H1 (cell line): ENCODE measurements around the gene TCHP. TPM values are rescaled to one million over a fixed set of nuclear protein-coding genes. Genes with fewer than 3 reads are reported as not detected.

ENCODE experiments used
- CTCF ChIA-PET: fragments of 300-600 bp; sonication (Branson Sonifier 250); formaldehyde crosslinking; loops from one replicate; lab custom pipeline; 2021; ENCODE audit not compliant: partially characterized antibody; lab: Charles Lee
- POLR2A ChIA-PET: fragments of 300-600 bp; sonication (Branson Sonifier 250); formaldehyde crosslinking; loops from one replicate; lab custom pipeline; 2021; ENCODE audit warnings: inconsistent platforms; ENCODE audit not compliant: partially characterized antibody; lab: Charles Lee
- DNase-seq, 2 experiments: peaks; one replicate each; pipeline versions ENCODE4 v3.0.0 to v3.0.0-alpha.2; 2010 to 2022; ENCODE audit warnings: low spot score in 2 of 2, low read depth in 1 of 2, mixed read lengths in 1 of 2
- FAIRE-seq: peaks from 2 replicates; lab custom pipeline; 2011; peaks lifted over from hg19 to GRCh38; lab: Jason Lieb, UNC
- H2AFZ ChIP-seq: 2 replicates; pipeline ENCODE4 v1.8.1; 2012; ENCODE audit warnings: low read length, inconsistent platforms
- H2AK5ac ChIP-seq: 2 replicates; pipeline ENCODE4 v1.6.1; 2013; ENCODE audit warnings: low read depth, low read length
- H2BK120ac ChIP-seq: replicated peaks from 2 replicates; pipeline ENCODE3; 2013; ENCODE audit warnings: low read depth, low read length, inconsistent platforms
- H2BK12ac ChIP-seq: 2 replicates; pipeline ENCODE4 v1.6.1; 2013; ENCODE audit warnings: low read depth, low read length
- H2BK15ac ChIP-seq: 2 replicates; pipeline ENCODE4 v1.6.1; 2013; ENCODE audit warnings: low read length
- H2BK20ac ChIP-seq: 2 replicates; pipeline ENCODE4 v1.6.1; 2013; ENCODE audit warnings: low read length
- H2BK5ac ChIP-seq: 2 replicates; pipeline ENCODE4 v1.6.1; 2013; ENCODE audit warnings: low read depth, low read length
- H3K14ac ChIP-seq: 2 replicates; pipeline ENCODE4 v1.6.1; 2013; ENCODE audit warnings: inconsistent platforms; ENCODE audit not compliant: insufficient read length
- H3K18ac ChIP-seq: 2 replicates; pipeline ENCODE4 v1.6.1; 2013; ENCODE audit warnings: low read length; ENCODE audit errors: extremely low read depth
- H3K23ac ChIP-seq: 2 replicates; pipeline ENCODE4 v1.6.1; 2013; ENCODE audit warnings: inconsistent platforms; ENCODE audit not compliant: insufficient read length
- H3K23me2 ChIP-seq: 2 replicates; pipeline ENCODE4 v1.6.1; 2013; ENCODE audit warnings: low read depth, low read length
- H3K27ac ChIP-seq: 2 replicates; pipeline ENCODE4 v1.6.1; 2011; ENCODE audit warnings: low read depth, low read length, inconsistent platforms
- H3K27me3 ChIP-seq, 4 experiments: replicated peaks in 1 of 4; 1 replicate in 1 of 4; 2 replicates in 3 of 4; pipeline versions ENCODE4 v1.6.1 to v1.8.1; 2011 to 2013; ENCODE audit warnings: low read length in 3 of 4, mild to moderate bottlenecking in 3 of 4, inconsistent platforms in 2 of 4, mixed read lengths in 2 of 4, moderate library complexity in 1 of 4; ENCODE audit not compliant: control insufficient read depth in 3 of 4, insufficient read depth in 3 of 4; ENCODE audit errors: extremely low read depth in 1 of 4
- H3K36me3 ChIP-seq, 4 experiments: 2 replicates each; pipeline versions ENCODE4 v1.6.1 to v1.8.1; 2011 to 2013; ENCODE audit warnings: mild to moderate bottlenecking in 4 of 4, low read length in 3 of 4, moderate library complexity in 2 of 4, control low read depth in 1 of 4, inconsistent platforms in 1 of 4; ENCODE audit not compliant: insufficient read depth in 4 of 4, control insufficient read depth in 2 of 4
- H3K4ac ChIP-seq: replicated peaks from 2 replicates; pipeline ENCODE3; 2013; ENCODE audit warnings: low read length, low read depth, mixed read lengths, inconsistent platforms; ENCODE audit not compliant: insufficient read length
- H3K4me1 ChIP-seq, 4 experiments: replicated peaks in 1 of 4; 1 replicate in 1 of 4; 2 replicates in 3 of 4; pipeline versions ENCODE4 v1.6.1 to v1.8.1; 2011 to 2013; ENCODE audit warnings: low read length in 3 of 4, inconsistent platforms in 2 of 4, mixed read lengths in 1 of 4; ENCODE audit not compliant: insufficient read depth in 4 of 4, control insufficient read depth in 3 of 4
- H3K4me2 ChIP-seq, 2 experiments: 2 replicates each; pipeline versions ENCODE4 v1.6.1 to v1.8.1; 2011 to 2013; ENCODE audit warnings: low read depth in 2 of 2, low read length in 2 of 2, control low read depth in 1 of 2, inconsistent platforms in 1 of 2, mild to moderate bottlenecking in 1 of 2; ENCODE audit not compliant: insufficient read depth in 1 of 2
- H3K4me3 ChIP-seq, 4 experiments: fragments of 200-600, 300-600 bp in 1 of 4; sonication (generic), shearing (Covaris generic), sonication (Bioruptor Twin) in 1 of 4; 2 replicates each; pipeline versions ENCODE4 v1.5.1 to v1.8.1; 2011 to 2016; ENCODE audit warnings: low read length in 4 of 4, low read depth in 3 of 4, control low read depth in 2 of 4, inconsistent platforms in 2 of 4, mild to moderate bottlenecking in 2 of 4, mixed read lengths in 1 of 4, moderate library complexity in 1 of 4; ENCODE audit not compliant: insufficient read depth in 2 of 4; ENCODE audit errors: extremely low read depth in 1 of 4
- H3K56ac ChIP-seq: replicated peaks from 2 replicates; pipeline ENCODE3; 2013; ENCODE audit warnings: low read depth, mild to moderate bottlenecking, mixed read lengths, low read length, inconsistent platforms; ENCODE audit not compliant: insufficient read length
- H3K79me1 ChIP-seq: 2 replicates; pipeline ENCODE4 v1.6.1; 2013; ENCODE audit warnings: low read depth, low read length, control low read depth
- H3K79me2 ChIP-seq, 2 experiments: 2 replicates each; pipeline versions ENCODE4 v1.6.1 to v1.8.1; 2012 to 2013; ENCODE audit warnings: low read length in 2 of 2, mild to moderate bottlenecking in 2 of 2, inconsistent platforms in 1 of 2; ENCODE audit not compliant: insufficient read depth in 2 of 2, control insufficient read depth in 1 of 2
- H3K9ac ChIP-seq, 4 experiments: replicated peaks in 1 of 4; 1 replicate in 1 of 4; 2 replicates in 3 of 4; pipeline versions ENCODE4 v1.6.1 to v1.8.1; 2011 to 2013; ENCODE audit warnings: low read depth in 3 of 4, low read length in 3 of 4, control low read depth in 2 of 4, mild to moderate bottlenecking in 2 of 4, moderate library complexity in 2 of 4, inconsistent platforms in 1 of 4; ENCODE audit errors: extremely low read depth in 1 of 4
- H3K9me3 ChIP-seq, 2 experiments: 2 replicates each; pipeline versions ENCODE4 v1.6.1 to v1.8.1; 2012 to 2013; ENCODE audit warnings: mild to moderate bottlenecking in 2 of 2, moderate library complexity in 2 of 2, control low read depth in 1 of 2, inconsistent platforms in 1 of 2, low read depth in 1 of 2, low read length in 1 of 2, mixed read lengths in 1 of 2; ENCODE audit not compliant: insufficient read depth in 2 of 2
- H4K20me1 ChIP-seq, 2 experiments: replicated peaks in 1 of 2; 2 replicates each; pipeline versions ENCODE3 to v1.8.1; 2011 to 2013; ENCODE audit warnings: inconsistent platforms in 2 of 2, low read length in 2 of 2, mild to moderate bottlenecking in 1 of 2; ENCODE audit not compliant: insufficient read depth in 2 of 2, control insufficient read depth in 1 of 2
- H4K5ac ChIP-seq: 2 replicates; pipeline ENCODE4 v1.6.1; 2013; ENCODE audit warnings: low read length, low read depth, mixed read lengths, inconsistent platforms; ENCODE audit not compliant: insufficient read length
- H4K8ac ChIP-seq: 2 replicates; pipeline ENCODE4 v1.8.0; 2013; ENCODE audit warnings: mild to moderate bottlenecking, moderate library complexity, low read length, inconsistent platforms; ENCODE audit not compliant: insufficient read depth; ENCODE audit errors: extremely low read depth
- H4K91ac ChIP-seq: replicated peaks from 2 replicates; pipeline ENCODE3; 2013; ENCODE audit warnings: low read length, mixed read lengths, inconsistent platforms; ENCODE audit not compliant: insufficient read length
- CREB1 ChIP-seq: IDR thresholded peaks from 2 replicates; pipeline ENCODE4 v1.6.1; 2012; ENCODE audit warnings: inconsistent platforms
- HDAC2 ChIP-seq, 2 experiments: fragments of 300-600 bp in 1 of 2; sonication (generic) in 1 of 2; IDR thresholded peaks; 2 replicates each; pipeline ENCODE4 v1.6.1; 2011 to 2012; ENCODE audit warnings: low read depth in 2 of 2, low read length in 2 of 2, mild to moderate bottlenecking in 2 of 2, moderate library complexity in 2 of 2, borderline replicate concordance in 1 of 2, inconsistent platforms in 1 of 2
- HDAC6 ChIP-seq: IDR thresholded peaks from one replicate; pipeline ENCODE4 v1.7.1; 2012; ENCODE audit warnings: low read depth, mild to moderate bottlenecking, inconsistent platforms, low read length, moderate library complexity
- RNF2 ChIP-seq: fragments of 200-900, 300-1000 bp; sonication (generic); IDR thresholded peaks from 2 replicates; pipeline ENCODE4 v1.7.1; 2016; ENCODE audit warnings: borderline replicate concordance, low read depth, mild to moderate bottlenecking, antibody characterized with exemption, low read length; ENCODE audit not compliant: poor library complexity, severe bottlenecking; ENCODE audit errors: missing control alignments
- SIX5 ChIP-seq: IDR thresholded peaks from 2 replicates; pipeline ENCODE4 v1.6.1; 2011; ENCODE audit warnings: mild to moderate bottlenecking, low read depth, low read length
- WGBS, 2 experiments: shearing (Covaris generic) in 1 of 2; methylation state at CpG; one replicate each; pipeline versions ENCODE4 v1.1.6 to v1.1.7; 2013 to 2015; ENCODE audit warnings: low lambda C conversion rate in 2 of 2, mixed read lengths in 2 of 2, inconsistent platforms in 1 of 2, low coverage in 1 of 2, missing lambda C conversion rate in 1 of 2; ENCODE audit not compliant: insufficient replicate concordance in 2 of 2, insufficient coverage in 1 of 2, insufficient read length in 1 of 2; ENCODE audit errors: extremely low coverage in 1 of 2, missing lambda C conversion rate in 1 of 2; 5-methylcytosine and 5-hydroxymethylcytosine counted together
- polyA plus RNA-seq, 7 experiments: library from polyadenylated mRNA; depleted of rRNA in 3 of 7; stranded (reverse) in 5 of 7; unstranded in 2 of 7; fragments of >200 nt in 5 of 7; fragments of 200-250 nt in 2 of 7; gene quantifications; 1 replicate in 5 of 7; 2 replicates in 1 of 7; 4 replicates in 1 of 7; pipeline versions ENCODE4 v1.2.1 to v1.2.3, GENCODE V29; 2011 to 2013; ENCODE audit warnings: missing spikeins in 2 of 7, mixed read lengths in 2 of 7
- total RNA-seq: library from RNA; stranded (reverse); fragmentation: NEBNext Ultra II Directional; extraction: Animal tissue kit (Norgen Biotek cat#: 25700); gene quantifications from 2 replicates; pipeline ENCODE4 v1.2.1, GENCODE V29; 2021

TCHP gene
- total and polyA plus RNA-seq, 2 of the 8 experiments (the other 6 are each of a cell fraction or from before 2014, with no cell fraction given): 2.8 to 4.5 TPM

DNA sequence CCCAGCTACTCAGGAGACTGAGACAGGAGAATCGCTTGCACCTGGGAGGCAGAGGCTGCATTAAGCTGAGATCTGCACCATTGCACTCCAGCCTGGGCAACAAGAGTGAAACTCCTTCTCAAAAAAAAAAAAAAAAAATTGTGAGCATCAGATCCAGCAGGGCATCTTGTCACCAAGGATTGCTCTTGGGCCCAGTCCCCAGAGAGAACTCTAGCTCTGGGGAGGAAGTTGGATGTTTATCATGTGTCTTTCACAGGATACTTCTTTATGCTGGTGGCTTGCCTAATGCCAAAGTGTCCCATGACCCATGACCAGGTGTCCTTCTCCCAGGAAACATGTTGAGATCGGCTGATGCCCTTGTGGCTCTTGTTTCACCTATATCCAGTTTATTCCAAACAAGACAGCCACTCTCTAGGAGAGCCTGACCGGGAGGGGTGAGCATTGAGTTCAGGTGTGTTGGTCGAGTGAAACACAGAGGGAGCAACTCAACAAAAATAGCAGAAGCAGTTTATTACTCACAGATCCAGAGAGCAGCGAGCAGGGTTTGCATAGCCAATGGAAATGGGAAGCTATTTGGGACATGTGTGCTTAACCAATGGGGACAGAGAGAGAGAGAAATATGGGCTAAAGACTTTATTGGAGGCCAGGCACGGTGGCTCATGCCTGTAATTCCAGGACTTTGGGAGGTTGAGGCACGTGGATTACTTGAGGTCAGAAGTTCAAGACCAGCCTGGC is 6.6 kb upstream of the TCHP start:
- DNase-seq (no peak), FAIRE-seq (no peak)
- Histone ChIP-seq H3K4me3 (no peak overlapping the region), H3K79me2 (no peaks in the 10 kb centered on the region), H2AK5ac (no peak overlapping the region), H2AFZ (no peak overlapping the region), H2BK20ac (no peak overlapping the region), H4K91ac (no peak overlapping the region), H3K9me3 (no peaks in the 10 kb centered on the region), H3K27me3 (peaks cover 17 to 36% (median 33%) of the 10 kb centered on the region in 4 experiments), H4K5ac (no peak overlapping the region), H4K20me1 (peaks cover 0 to under 1% of the 10 kb centered on the region in 2 experiments), H3K4ac (no peak overlapping the region), H4K8ac (no peak overlapping the region), H2BK5ac (no peak overlapping the region), H3K36me3 (no peaks in the 10 kb centered on the region), H2BK12ac (no peak overlapping the region), H3K18ac (no peak overlapping the region), H3K4me2 (no peak overlapping the region), H3K14ac (no peak overlapping the region), H3K4me1 (peaks cover 0 to 4% (median 0%) of the 10 kb centered on the region in 4 experiments; a peak in 1 of 7 replicates), H3K23me2 (no peaks in the 10 kb centered on the region), H3K23ac (no peak overlapping the region), H2BK15ac (no peak overlapping the region), H3K9ac (no peak overlapping the region), H3K79me1 (no peaks in the 10 kb centered on the region), H3K56ac (no peak overlapping the region), H3K27ac (no peak overlapping the region), H2BK120ac (no peak overlapping the region)
- ChIA-PET CTCF (interaction anchor here (0.7 to 1.2 kb wide), 4 partner anchors 17 to 48 kb away, joined by 3 to 5 read pairs (median 4); no protein-coding TSS in a partner anchor), POLR2A (interaction anchor here (2.2 kb wide), 1 partner anchor 12 kb away, joined by 8 read pairs; the partner anchor contains the start of gene GLTP)
- TF ChIP-seq RNF2 (no peak), SIX5 (no peak), CREB1 (no peak), HDAC2 (IDR thresholded peaks at IDR 0.05; ENCODE audit: borderline replicate concordance in 1 of 2, low read depth in 2 of 2, low read length in 2 of 2) (no peak), HDAC6 (no peak)
- WGBS, 2 experiments: 79% methylated on average over 7 of the region's 7 CpGs; no CpG with 5 or more reads in 1 of the 2 experiments
